ENCODE data around the gene ITGB3. TPM values are rescaled to one million over a fixed set of nuclear protein-coding genes. Genes with fewer than 3 reads are reported as not detected.

ITGB3 gene
- total and polyA plus RNA-seq, 9 of the 15 experiments (the other 6 are each of a cell fraction or from before 2014, with no cell fraction given), result 0.08 to 2.6 (median 0.62) TPM; not detected in 1

DNA sequence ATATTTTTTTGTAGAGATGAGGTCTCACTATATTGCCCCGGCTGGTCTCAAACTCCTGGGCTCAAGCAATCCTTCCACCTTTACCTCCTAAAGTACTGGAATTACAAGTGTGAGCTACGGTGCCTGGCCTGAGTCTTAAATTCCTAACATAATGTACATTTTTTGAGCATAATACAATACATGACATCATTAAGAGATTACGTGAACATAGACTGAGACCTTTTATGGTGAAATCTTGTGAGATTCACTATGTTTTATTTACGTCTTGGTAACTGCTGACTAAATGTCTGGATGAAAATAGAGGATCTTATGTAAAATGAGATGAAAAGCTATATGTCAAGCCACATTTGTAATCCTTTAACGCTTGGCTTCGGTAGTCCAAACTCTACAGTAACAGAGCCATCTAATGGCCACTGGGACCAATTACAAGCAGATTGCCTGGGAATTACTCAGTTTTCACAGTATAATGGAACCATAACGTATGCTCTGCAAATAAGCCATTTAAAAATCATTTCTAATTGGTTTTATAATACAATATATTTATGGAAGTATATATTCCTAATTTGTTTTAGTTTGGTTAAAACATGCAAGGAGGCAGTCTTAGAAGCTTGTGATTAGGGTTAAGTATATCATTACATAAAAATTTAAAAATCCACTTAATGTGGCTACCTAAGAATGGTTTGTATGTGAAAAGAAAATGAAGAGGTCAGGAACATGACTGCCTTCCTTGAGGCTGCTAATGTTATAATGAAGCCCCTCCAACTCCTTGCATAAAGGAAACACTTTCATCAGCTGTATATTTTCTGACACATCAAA, 62.0 kb downstream of the ITGB3 start:
- FAIRE-seq (peak; percentile 94), ATAC-seq (peak; percentile 94), DNase-seq (ENCODE audit: extremely low read depth in 1 of 4, low spot score in 3 of 4) (peak; percentile 55 to 80 (median 68))
- no peak overlapping the region for H3K27ac ChIP-seq (ENCODE audit: extremely low read depth, low read depth, low read length)
- peak overlapping the region; percentile 74 for H2AFZ ChIP-seq (ENCODE audit: low read depth, low read length)
- ChIA-PET POLR2A (interaction anchor here (0.7 to 1.0 kb wide), 2 partner anchors 41 to 75 kb away, joined by 3 read pairs; no protein-coding TSS in a partner anchor), CTCF (ENCODE audit: low intra/inter-chr PET ratio) (interaction anchor here (0.5 to 4.4 kb wide), 3 partner anchors 64 to 373 kb away, joined by 3 to 58 read pairs (median 4); no protein-coding TSS in a partner anchor)
- WGBS (ENCODE audit: insufficient coverage, low coverage, missing lambda C conversion rate), result 28% methylated on average over 7 of the region's 7 CpGs
- H3K36me3 ChIP-seq (ENCODE audit: control insufficient read depth, insufficient read depth, low read length), result no peaks in the 10 kb centered on the region
- H4K20me1 ChIP-seq (replicated peaks; ENCODE audit: control insufficient read depth, insufficient read depth, low read length), result no peaks in the 10 kb centered on the region
- 0 out of 4 replicates have a peak overlapping the region, but pooled peaks of 1 of the 2 experiments have one; percentile 5 for H3K9ac ChIP-seq (ENCODE audit: insufficient read depth in 1 of 2, low read depth in 2 of 2, low read length in 2 of 2)
- no peaks in the 10 kb centered on the region for H3K27me3 ChIP-seq (ENCODE audit: control insufficient read depth in 2 of 2, insufficient read depth in 2 of 2, low read length in 2 of 2)
- no peak overlapping the region for H3K4me2 ChIP-seq (ENCODE audit: insufficient read depth, low read length)
- no peak overlapping the region for H3K4me3 ChIP-seq
- no peaks in the 10 kb centered on the region for H3K9me3 ChIP-seq (replicated peaks; ENCODE audit: control insufficient read depth, insufficient read depth, low read depth, low read length)
- BruUV-seq (replicated peaks), result no TSS peak
- in situ Hi-C loops (cut with MboI), result no loop called here
- H3K79me2 ChIP-seq (ENCODE audit: control insufficient read depth, insufficient read depth, low read length), result no peaks in the 10 kb centered on the region
- peaks cover 3 to 6% of the 10 kb centered on the region in 2 experiments; a peak in 2 of 5 replicates for H3K4me1 ChIP-seq (replicated peaks in 1 of 2; ENCODE audit: control insufficient read depth in 2 of 2, insufficient read depth in 2 of 2, low read length in 2 of 2)
- no peaks in the 10 kb centered on the region for H3K9me1 ChIP-seq (ENCODE audit: control insufficient read depth, insufficient read depth, low read length)
- intact Hi-C loops (cut with micrococcal nuclease), result loop anchor here (1.0 to 5.0 kb wide), 4 partner anchors 62 to 373 kb away; partner anchors contain the start of gene ITGB3
- TF ChIP-seq GATAD2B (IDR thresholded peaks at IDR 0.05; ENCODE audit: borderline replicate concordance) (peak; percentile 69), SMARCA5 (IDR thresholded peaks at IDR 0.05) (no peak), ELF2 (CRISPR knock-in tag; IDR thresholded peaks at IDR 0.05) (0 out of 2 replicates have a peak, but pooled peaks have one; percentile 31), MEIS2 (IDR thresholded peaks at IDR 0.05; ENCODE audit: partially characterized antibody) (peak; percentile 25), SAP30 (IDR thresholded peaks at IDR 0.05; ENCODE audit: borderline replicate concordance, insufficient read depth, low read depth, low read length, poor library complexity, severe bottlenecking) (no peak), HDGF (IDR thresholded peaks at IDR 0.05) (no peak), EP400 (IDR thresholded peaks at IDR 0.05) (peak; percentile 50; the same call in 1 of the 2 replicates), SPI1 (IDR thresholded peaks at IDR 0.05; ENCODE audit: borderline replicate concordance, low read depth, low read length) (no peak), ZNF77 (CRISPR knock-in tag; IDR thresholded peaks at IDR 0.05) (no peak), ATF7 (IDR thresholded peaks at IDR 0.05) (peak; percentile 74), CEBPB (tag; IDR thresholded peaks at IDR 0.05) (peak; percentile 27; the same call in 1 of the 2 replicates), ZKSCAN3 (CRISPR knock-in tag; IDR thresholded peaks at IDR 0.05) (no peak)
- TF ChIP-seq, protein P1, sequence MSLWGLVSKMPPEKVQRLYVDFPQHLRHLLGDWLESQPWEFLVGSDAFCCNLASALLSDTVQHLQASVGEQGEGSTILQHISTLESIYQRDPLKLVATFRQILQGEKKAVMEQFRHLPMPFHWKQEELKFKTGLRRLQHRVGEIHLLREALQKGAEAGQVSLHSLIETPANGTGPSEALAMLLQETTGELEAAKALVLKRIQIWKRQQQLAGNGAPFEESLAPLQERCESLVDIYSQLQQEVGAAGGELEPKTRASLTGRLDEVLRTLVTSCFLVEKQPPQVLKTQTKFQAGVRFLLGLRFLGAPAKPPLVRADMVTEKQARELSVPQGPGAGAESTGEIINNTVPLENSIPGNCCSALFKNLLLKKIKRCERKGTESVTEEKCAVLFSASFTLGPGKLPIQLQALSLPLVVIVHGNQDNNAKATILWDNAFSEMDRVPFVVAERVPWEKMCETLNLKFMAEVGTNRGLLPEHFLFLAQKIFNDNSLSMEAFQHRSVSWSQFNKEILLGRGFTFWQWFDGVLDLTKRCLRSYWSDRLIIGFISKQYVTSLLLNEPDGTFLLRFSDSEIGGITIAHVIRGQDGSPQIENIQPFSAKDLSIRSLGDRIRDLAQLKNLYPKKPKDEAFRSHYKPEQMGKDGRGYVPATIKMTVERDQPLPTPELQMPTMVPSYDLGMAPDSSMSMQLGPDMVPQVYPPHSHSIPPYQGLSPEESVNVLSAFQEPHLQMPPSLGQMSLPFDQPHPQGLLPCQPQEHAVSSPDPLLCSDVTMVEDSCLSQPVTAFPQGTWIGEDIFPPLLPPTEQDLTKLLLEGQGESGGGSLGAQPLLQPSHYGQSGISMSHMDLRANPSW (CRISPR knock-in tag; IDR thresholded peaks at IDR 0.05), result no peak
- TF ChIP-seq, protein P2, sequence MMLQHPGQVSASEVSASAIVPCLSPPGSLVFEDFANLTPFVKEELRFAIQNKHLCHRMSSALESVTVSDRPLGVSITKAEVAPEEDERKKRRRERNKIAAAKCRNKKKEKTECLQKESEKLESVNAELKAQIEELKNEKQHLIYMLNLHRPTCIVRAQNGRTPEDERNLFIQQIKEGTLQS (IDR thresholded peaks at IDR 0.05), result peak; percentile 67
- TF ChIP-seq, protein P2 (CRISPR knock-in tag; conservative IDR thresholded peaks at IDR 0.05), result no peak
- TF ChIP-seq, protein P3, sequence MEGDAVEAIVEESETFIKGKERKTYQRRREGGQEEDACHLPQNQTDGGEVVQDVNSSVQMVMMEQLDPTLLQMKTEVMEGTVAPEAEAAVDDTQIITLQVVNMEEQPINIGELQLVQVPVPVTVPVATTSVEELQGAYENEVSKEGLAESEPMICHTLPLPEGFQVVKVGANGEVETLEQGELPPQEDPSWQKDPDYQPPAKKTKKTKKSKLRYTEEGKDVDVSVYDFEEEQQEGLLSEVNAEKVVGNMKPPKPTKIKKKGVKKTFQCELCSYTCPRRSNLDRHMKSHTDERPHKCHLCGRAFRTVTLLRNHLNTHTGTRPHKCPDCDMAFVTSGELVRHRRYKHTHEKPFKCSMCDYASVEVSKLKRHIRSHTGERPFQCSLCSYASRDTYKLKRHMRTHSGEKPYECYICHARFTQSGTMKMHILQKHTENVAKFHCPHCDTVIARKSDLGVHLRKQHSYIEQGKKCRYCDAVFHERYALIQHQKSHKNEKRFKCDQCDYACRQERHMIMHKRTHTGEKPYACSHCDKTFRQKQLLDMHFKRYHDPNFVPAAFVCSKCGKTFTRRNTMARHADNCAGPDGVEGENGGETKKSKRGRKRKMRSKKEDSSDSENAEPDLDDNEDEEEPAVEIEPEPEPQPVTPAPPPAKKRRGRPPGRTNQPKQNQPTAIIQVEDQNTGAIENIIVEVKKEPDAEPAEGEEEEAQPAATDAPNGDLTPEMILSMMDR (IDR thresholded peaks at IDR 0.05 in 2 of 3, conservative IDR thresholded peaks at IDR 0.05 in 1 of 3; ENCODE audit: insufficient read depth in 2 of 3, low read depth in 1 of 3, low read length in 3 of 3), result peak; percentile 75 to 93 (median 81)
